Osteocyte (in vitro differentiated cells): ENCODE results near the gene MS4A6E. TPM values are rescaled to one million over a fixed set of nuclear protein-coding genes. Genes with fewer than 3 reads are reported as not detected.
"Not testable (repeated sequence)": the region's sequence is repeated elsewhere in the genome, so short reads cannot be mapped to it uniquely, and the experiment has no call there.

Source experiments
- DNase-seq: peaks from one replicate; pipeline ENCODE4 v3.0.0; 2021; ENCODE audit warnings: mixed read lengths; ENCODE audit not compliant: unreplicated experiment; ENCODE audit errors: extremely low spot score
- H3K27ac Mint-ChIP-seq: one replicate; pipeline ENCODE4 v1.8.0; 2021; ENCODE audit warnings: mild to moderate bottlenecking, mixed read lengths; ENCODE audit not compliant: unreplicated experiment
- H3K27me3 Mint-ChIP-seq: one replicate; pipeline ENCODE4 v1.8.0; 2021; ENCODE audit warnings: mixed read lengths; ENCODE audit not compliant: unreplicated experiment
- H3K36me3 Mint-ChIP-seq: one replicate; pipeline ENCODE4 v1.8.0; 2021; ENCODE audit warnings: mixed read lengths; ENCODE audit not compliant: unreplicated experiment
- H3K4me1 Mint-ChIP-seq: one replicate; pipeline ENCODE4 v1.8.0; 2021; ENCODE audit warnings: mixed read lengths; ENCODE audit not compliant: unreplicated experiment
- H3K4me3 Mint-ChIP-seq: one replicate; pipeline ENCODE4 v1.8.0; 2021; ENCODE audit warnings: mild to moderate bottlenecking, moderate library complexity, mixed read lengths; ENCODE audit not compliant: unreplicated experiment
- H3K9me3 Mint-ChIP-seq: one replicate; pipeline ENCODE4 v1.8.0; 2021; ENCODE audit warnings: mixed read lengths; ENCODE audit not compliant: unreplicated experiment
- total RNA-seq: library from RNA; stranded (reverse); gene quantifications from 2 replicates; pipeline ENCODE4 v1.2.1, GENCODE V29; 2021
- TF ChIP-seq, protein P1 (sequence below): fragments of 200-600 bp; sonication (generic); IDR thresholded peaks from 2 replicates; pipeline ENCODE4 v1.5.0; 2021; ENCODE audit warnings: antibody characterized with exemption, mild to moderate bottlenecking, moderate library complexity

Gene MS4A6E
- total RNA-seq, 1 donor from 2014 or later: not detected

- H3K27me3 Mint-ChIP-seq: no peaks in the 10 kb centered on the region
- TF ChIP-seq, protein P1, sequence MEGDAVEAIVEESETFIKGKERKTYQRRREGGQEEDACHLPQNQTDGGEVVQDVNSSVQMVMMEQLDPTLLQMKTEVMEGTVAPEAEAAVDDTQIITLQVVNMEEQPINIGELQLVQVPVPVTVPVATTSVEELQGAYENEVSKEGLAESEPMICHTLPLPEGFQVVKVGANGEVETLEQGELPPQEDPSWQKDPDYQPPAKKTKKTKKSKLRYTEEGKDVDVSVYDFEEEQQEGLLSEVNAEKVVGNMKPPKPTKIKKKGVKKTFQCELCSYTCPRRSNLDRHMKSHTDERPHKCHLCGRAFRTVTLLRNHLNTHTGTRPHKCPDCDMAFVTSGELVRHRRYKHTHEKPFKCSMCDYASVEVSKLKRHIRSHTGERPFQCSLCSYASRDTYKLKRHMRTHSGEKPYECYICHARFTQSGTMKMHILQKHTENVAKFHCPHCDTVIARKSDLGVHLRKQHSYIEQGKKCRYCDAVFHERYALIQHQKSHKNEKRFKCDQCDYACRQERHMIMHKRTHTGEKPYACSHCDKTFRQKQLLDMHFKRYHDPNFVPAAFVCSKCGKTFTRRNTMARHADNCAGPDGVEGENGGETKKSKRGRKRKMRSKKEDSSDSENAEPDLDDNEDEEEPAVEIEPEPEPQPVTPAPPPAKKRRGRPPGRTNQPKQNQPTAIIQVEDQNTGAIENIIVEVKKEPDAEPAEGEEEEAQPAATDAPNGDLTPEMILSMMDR: no peak
- no peak overlapping the region for H3K4me3 Mint-ChIP-seq
- no peaks in the 10 kb centered on the region for H3K36me3 Mint-ChIP-seq
- no peak for DNase-seq
- H3K9me3 Mint-ChIP-seq: peaks cover 8% of the 10 kb centered on the region
- H3K4me1 Mint-ChIP-seq: peaks cover 15% of the 10 kb centered on the region
- H3K27ac Mint-ChIP-seq: no peak overlapping the region
Measured at GRCh38 chr11:60288531-60288930, 38.5 kb upstream of the MS4A6E start.

- Mint-ChIP-seq H3K36me3 (no peaks in the 10 kb centered on the region), H3K27ac (no peak overlapping the region), H3K27me3 (no peaks in the 10 kb centered on the region), H3K4me1 (no peaks in the 10 kb centered on the region), H3K9me3 (peaks cover 8% of the 10 kb centered on the region), H3K4me3 (no peak overlapping the region)
- DNase-seq: no peak
- TF ChIP-seq, protein P1: no peak
Measured at GRCh38 chr11:60292145-60292544, 34.9 kb upstream of the MS4A6E start.

- peaks cover 21% of the 10 kb centered on the region for H3K4me1 Mint-ChIP-seq
- no peaks in the 10 kb centered on the region for H3K27me3 Mint-ChIP-seq
- no peak overlapping the region for H3K4me3 Mint-ChIP-seq
- DNase-seq: no peak
- H3K9me3 Mint-ChIP-seq: no peaks in the 10 kb centered on the region
- TF ChIP-seq, protein P1: no peak
- H3K27ac Mint-ChIP-seq: no peak overlapping the region
- H3K36me3 Mint-ChIP-seq: no peaks in the 10 kb centered on the region
Measured at GRCh38 chr11:60301178-60301577, 25.9 kb upstream of the MS4A6E start.

DNA sequence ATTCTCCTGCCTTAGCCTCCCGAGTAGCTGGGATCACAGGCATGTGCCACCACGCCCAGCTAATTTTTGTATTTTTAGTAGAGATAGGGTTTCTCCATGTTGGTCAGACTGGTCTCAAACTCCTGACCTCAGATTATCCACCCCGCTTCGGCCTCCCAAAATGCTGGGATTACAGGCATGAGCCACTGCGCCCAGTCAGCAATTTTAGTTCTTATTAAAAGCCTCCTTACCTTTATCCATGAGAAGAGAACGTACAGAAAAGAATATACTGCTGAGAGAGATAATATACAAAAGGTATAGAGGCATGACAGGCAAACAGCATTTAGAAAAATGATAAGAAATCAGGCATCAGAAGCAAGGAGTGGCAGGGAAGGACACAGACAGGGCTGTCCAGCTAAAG, 25.2 kb upstream of the MS4A6E start:
- not testable (repeated sequence) for H3K36me3 Mint-ChIP-seq, H3K9me3 Mint-ChIP-seq, H3K27me3 Mint-ChIP-seq, H3K4me3 Mint-ChIP-seq, DNase-seq, H3K27ac Mint-ChIP-seq
- peaks cover 28% of the 10 kb centered on the region for H3K4me1 Mint-ChIP-seq

GRCh38 chr11:60303661-60304060, 23.4 kb upstream of the MS4A6E start:
- TF ChIP-seq, protein P1: no peak
- Mint-ChIP-seq H3K4me1 (peaks cover 29% of the 10 kb centered on the region), H3K27ac (no peak overlapping the region), H3K36me3 (no peaks in the 10 kb centered on the region), H3K9me3 (no peaks in the 10 kb centered on the region), H3K4me3 (no peak overlapping the region), H3K27me3 (no peaks in the 10 kb centered on the region)
- no peak for DNase-seq
